ENCODE results near the gene RHBDF2. TPM values are rescaled to one million over a fixed set of nuclear protein-coding genes. Genes with fewer than 3 reads are reported as not detected.
A peak's percentile ranks its signal among the peaks of the same experiment; 100 is the strongest.
"Not testable (repeated sequence)": the region's sequence is repeated elsewhere in the genome, so short reads cannot be mapped to it uniquely, and the experiment has no call there.

RHBDF2 gene
- total RNA-seq, 2 experiments from 2014 or later: 144 to 173 TPM

DNA sequence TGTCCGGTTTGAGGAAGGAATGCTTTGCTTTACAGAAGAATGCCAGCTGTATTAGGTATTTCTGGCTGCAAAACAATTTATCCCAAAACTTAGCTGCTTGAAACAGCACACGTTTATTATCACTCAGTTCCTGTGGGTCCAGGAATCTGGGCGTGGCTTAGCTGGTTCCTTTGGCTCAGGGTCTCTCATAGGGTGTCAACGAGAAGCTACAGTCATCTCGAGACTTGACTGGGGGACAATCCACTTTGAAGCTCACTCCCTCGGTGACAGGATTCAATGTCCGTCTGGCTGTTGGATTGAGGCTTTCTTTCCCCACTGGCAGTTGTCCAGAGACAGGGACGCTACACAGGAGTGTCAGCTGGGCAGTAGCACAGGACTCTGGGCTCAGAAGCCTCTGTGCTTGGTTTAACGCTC is 9.6 kb upstream of the RHBDF2 start:
- ChIA-PET CTCF (ENCODE audit: unreplicated experiment) (no interaction called here), POLR2A (interaction anchor here (0.7 to 1.2 kb wide), 5 partner anchors 10 to 154 kb away, joined by 3 to 6 read pairs (median 3); no protein-coding TSS in a partner anchor)
- Histone ChIP-seq H4K20me1 (ENCODE audit: insufficient read depth, low read length) (no peaks in the 10 kb centered on the region), H3K9me2 (ENCODE audit: insufficient read depth, low read length) (no peaks in the 10 kb centered on the region), H2AFZ (ENCODE audit: low read length) (no peak overlapping the region), H3K36me3 (ENCODE audit: insufficient read depth, low read length) (no peaks in the 10 kb centered on the region), H3K9me3 (ENCODE audit: low read length) (no peaks in the 10 kb centered on the region), H3K4me1 (ENCODE audit: insufficient read depth, low read length, poor library complexity, severe bottlenecking) (peaks cover 22% of the 10 kb centered on the region), H3K4me3 (ENCODE audit: low read depth, low read length, poor library complexity, severe bottlenecking) (no peak overlapping the region), H3K4me2 (ENCODE audit: low read length) (no peak overlapping the region), H3K79me2 (ENCODE audit: insufficient read depth, low read depth, low read length) (no peaks in the 10 kb centered on the region), H3K27ac (ENCODE audit: low read depth, low read length, poor library complexity, severe bottlenecking) (no peak overlapping the region)
- intact Hi-C loops (cut with micrococcal nuclease; ENCODE audit: unreplicated experiment): no loop called here
- no peak for TF ChIP-seq EZH2phosphoT487 (IDR thresholded peaks at IDR 0.05; ENCODE audit: borderline replicate concordance, low read depth, low read length)
- TF ChIP-seq, protein P1, sequence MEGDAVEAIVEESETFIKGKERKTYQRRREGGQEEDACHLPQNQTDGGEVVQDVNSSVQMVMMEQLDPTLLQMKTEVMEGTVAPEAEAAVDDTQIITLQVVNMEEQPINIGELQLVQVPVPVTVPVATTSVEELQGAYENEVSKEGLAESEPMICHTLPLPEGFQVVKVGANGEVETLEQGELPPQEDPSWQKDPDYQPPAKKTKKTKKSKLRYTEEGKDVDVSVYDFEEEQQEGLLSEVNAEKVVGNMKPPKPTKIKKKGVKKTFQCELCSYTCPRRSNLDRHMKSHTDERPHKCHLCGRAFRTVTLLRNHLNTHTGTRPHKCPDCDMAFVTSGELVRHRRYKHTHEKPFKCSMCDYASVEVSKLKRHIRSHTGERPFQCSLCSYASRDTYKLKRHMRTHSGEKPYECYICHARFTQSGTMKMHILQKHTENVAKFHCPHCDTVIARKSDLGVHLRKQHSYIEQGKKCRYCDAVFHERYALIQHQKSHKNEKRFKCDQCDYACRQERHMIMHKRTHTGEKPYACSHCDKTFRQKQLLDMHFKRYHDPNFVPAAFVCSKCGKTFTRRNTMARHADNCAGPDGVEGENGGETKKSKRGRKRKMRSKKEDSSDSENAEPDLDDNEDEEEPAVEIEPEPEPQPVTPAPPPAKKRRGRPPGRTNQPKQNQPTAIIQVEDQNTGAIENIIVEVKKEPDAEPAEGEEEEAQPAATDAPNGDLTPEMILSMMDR (conservative IDR thresholded peaks at IDR 0.05; ENCODE audit: low read length): no peak
- no TSS peak for BruUV-seq (replicated peaks)
- no peak for DNase-seq (ENCODE audit: low spot score)

DNA sequence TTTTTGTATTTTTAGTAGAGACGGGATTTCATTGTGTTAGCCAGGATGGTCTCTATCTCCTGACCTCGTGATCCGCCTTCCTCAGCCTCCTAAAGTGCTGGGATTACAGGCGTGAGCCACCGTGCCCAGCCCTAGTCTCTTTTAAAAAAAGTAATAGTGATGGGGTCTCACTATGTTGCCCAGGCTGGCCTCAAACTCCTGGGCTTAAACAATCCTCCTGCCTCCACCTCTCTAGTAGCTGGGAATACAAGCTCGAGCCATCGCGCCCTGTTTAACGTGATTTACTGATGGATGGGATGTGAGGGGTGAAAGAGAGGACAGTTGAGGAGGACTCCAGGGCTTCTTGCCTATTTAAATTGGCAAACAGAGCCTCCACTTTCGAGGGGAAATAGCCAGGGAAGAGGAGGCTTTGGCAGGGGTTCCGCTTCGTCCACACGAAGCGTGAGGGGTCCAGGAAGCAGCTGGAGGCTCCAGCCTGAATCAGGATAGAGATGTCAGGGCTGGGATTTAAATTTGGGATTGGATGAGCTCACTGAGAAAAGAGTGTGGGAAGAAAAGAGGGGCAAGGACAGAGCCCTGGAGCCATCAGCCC is 7.3 kb upstream of the RHBDF2 start:
- H3K9me2 ChIP-seq (ENCODE audit: insufficient read depth, low read length); BruUV-seq (replicated peaks); H3K4me2 ChIP-seq (ENCODE audit: low read length); H4K20me1 ChIP-seq (ENCODE audit: insufficient read depth, low read length); H2AFZ ChIP-seq (ENCODE audit: low read length); DNase-seq (ENCODE audit: low spot score); H3K9me3 ChIP-seq (ENCODE audit: low read length); H3K27ac ChIP-seq (ENCODE audit: low read depth, low read length, poor library complexity, severe bottlenecking); H3K36me3 ChIP-seq (ENCODE audit: insufficient read depth, low read length); H3K4me3 ChIP-seq (ENCODE audit: low read depth, low read length, poor library complexity, severe bottlenecking); H3K79me2 ChIP-seq (ENCODE audit: insufficient read depth, low read depth, low read length): not testable (repeated sequence)
- intact Hi-C loops (cut with micrococcal nuclease; ENCODE audit: unreplicated experiment): loop anchor here (5.0 kb wide), 1 partner anchor 39 kb away; no protein-coding TSS in a partner anchor
- ChIA-PET POLR2A (interaction anchor here (0.5 to 3.1 kb wide), 6 partner anchors 12 to 100 kb away, joined by 3 to 12 read pairs (median 4); no protein-coding TSS in a partner anchor), CTCF (ENCODE audit: unreplicated experiment) (interaction anchor here (1.1 to 3.6 kb wide), 2 partner anchors 50 to 86 kb away, joined by 3 to 13 read pairs; no protein-coding TSS in a partner anchor)
- peaks cover 30% of the 10 kb centered on the region for H3K4me1 ChIP-seq (ENCODE audit: insufficient read depth, low read length, poor library complexity, severe bottlenecking)

DNA sequence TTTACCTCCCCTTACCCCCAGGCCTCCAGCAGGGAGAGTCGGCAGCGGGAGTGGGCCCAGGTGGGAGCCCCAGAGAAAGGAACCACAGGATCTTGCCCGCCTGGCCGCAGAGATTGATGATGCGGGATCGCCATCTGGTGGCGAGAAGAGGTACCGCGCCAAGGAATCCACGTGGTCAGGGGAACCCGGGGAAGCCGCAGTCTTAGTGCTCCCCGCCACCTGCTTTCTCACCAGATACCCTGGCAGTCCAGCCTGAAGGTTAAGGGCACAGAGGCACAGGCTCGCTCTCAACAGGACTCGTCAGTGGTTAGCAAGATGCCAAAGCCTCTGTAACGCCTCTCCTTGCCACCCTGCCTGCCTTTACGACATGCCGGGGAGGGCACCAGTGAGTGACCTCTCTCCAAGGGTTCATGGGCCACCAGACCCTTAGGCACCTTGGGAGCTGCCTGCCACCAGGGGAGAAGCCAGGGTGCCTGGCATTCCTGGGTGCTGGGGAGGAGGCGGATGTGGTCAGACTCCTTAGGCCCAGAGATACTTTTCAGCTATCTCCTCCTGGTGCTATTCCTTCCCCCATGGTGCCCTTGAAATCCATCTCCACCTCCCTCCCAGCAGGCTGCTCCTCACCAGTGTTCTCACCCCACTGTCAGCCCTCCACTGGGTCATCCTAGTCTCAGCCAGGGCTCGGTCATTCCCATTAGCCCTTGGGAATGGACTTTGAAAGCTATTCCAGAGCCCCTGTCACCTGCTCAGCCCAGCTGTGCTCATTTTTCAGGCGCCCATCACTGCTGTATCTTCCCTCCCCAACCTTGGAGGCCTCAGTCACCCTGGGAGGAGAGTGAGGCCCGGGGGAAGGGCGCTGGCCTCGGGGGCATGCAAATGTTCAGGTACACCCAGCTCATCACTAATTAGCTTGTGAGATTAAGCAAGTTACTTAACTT is 5.5 kb upstream of the RHBDF2 start:
- Histone ChIP-seq H3K4me3 (ENCODE audit: low read depth, low read length, poor library complexity, severe bottlenecking) (no peak overlapping the region), H3K4me2 (ENCODE audit: low read length) (peak overlapping the region; percentile 42), H4K20me1 (ENCODE audit: insufficient read depth, low read length) (no peaks in the 10 kb centered on the region), H3K79me2 (ENCODE audit: insufficient read depth, low read depth, low read length) (no peaks in the 10 kb centered on the region), H3K4me1 (ENCODE audit: insufficient read depth, low read length, poor library complexity, severe bottlenecking) (peaks cover 48% of the 10 kb centered on the region), H3K9me2 (ENCODE audit: insufficient read depth, low read length) (no peaks in the 10 kb centered on the region), H3K9me3 (ENCODE audit: low read length) (no peaks in the 10 kb centered on the region), H3K27ac (ENCODE audit: low read depth, low read length, poor library complexity, severe bottlenecking) (peak overlapping the region; percentile 31), H3K36me3 (ENCODE audit: insufficient read depth, low read length) (no peaks in the 10 kb centered on the region), H2AFZ (ENCODE audit: low read length) (peak overlapping the region; percentile 88)
- intact Hi-C loops (cut with micrococcal nuclease; ENCODE audit: unreplicated experiment): loop anchor here (1.0 to 5.0 kb wide), 5 partner anchors 40 to 203 kb away; no protein-coding TSS in a partner anchor
- no TSS peak for BruUV-seq (replicated peaks)
- DNase-seq (ENCODE audit: low spot score): peak; percentile 90
- POLR2A ChIA-PET: interaction anchor here (0.7 to 3.1 kb wide), 7 partner anchors 15 to 99 kb away, joined by 3 to 12 read pairs (median 5); no protein-coding TSS in a partner anchor
- CTCF ChIA-PET (ENCODE audit: unreplicated experiment): interaction anchor here (0.6 to 3.6 kb wide), 6 partner anchors 26 to 122 kb away, joined by 3 to 13 read pairs (median 4); partner anchors contain the start of gene AANAT
- no peak for TF ChIP-seq EZH2phosphoT487 (IDR thresholded peaks at IDR 0.05; ENCODE audit: borderline replicate concordance, low read depth, low read length)
- TF ChIP-seq, protein P1 (conservative IDR thresholded peaks at IDR 0.05; ENCODE audit: low read length): peak; percentile 100
